Stimulated activated CD8-positive, alpha-beta memory T cell treated with anti-CD3 and anti-CD28 coated beads, Interleukin-4, amount 100 ng/mL, for 4 hours (primary cell): ENCODE data around the gene BTBD9.

ENCODE experiments used
- DNase-seq, 2 donors: peaks; one replicate each; pipeline ENCODE4 v3.0.0-alpha.2; 2020; ENCODE audit warnings: low read depth in 2 of 2, low spot score in 1 of 2

BTBD9 gene

DNA sequence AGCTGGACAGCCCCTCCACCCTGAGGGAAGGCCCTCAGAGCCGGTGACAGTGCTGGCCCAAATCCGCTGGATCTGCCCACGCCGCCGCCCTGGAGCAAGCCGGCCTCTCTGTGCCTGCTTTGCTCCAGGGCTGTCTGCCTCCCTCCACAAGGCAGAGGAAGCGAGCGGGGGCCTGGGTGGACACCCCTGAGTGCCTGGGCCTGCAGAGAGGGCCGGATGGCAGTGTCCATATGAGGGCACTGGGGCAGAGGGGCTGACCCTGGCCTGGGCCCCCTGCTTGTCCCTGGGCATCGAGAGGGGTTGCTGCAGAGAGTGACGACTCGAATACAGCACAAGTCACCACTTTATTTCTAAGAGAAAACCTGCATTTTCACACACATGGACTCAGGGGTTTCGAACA, 471.6 kb downstream of the BTBD9 start:
- DNase-seq: no peak

GRCh38 chr6:38167598-38167997, 472.1 kb downstream of the BTBD9 start:
- DNase-seq: no peak

- DNase-seq: no peak
These were observed 473.1 kb downstream of the BTBD9 start for GRCh38 chr6:38166411-38167240.

DNA sequence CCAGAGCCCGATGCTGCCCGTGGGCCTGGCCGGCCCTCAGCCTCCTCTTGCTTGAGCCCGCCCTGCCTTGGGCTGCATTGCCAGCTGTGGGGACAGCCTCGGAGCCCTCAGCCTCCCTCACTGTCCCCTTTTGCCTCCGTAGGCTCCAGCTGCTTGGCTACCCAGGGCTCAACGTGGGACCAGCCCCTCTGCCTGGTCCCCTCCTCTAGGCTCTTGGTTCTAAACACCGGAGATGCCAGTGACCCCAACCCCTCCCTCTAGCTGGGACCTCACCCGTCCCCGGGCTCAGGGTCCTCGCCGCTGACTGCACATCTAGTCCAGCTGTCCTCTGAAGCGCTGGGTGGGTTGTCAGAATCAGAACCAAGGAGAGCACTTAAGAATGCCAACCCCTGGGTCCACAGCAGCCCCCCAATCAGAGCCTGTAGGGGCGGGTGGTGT, 475.0 kb downstream of the BTBD9 start:
- DNase-seq: no peak

- no peak for DNase-seq
These were observed 475.6 kb downstream of the BTBD9 start for GRCh38 chr6:38164131-38164481.

- no peak for DNase-seq
These were observed 476.3 kb downstream of the BTBD9 start for GRCh38 chr6:38163186-38164130.

GRCh38 chr6:38162493-38163185, 477.1 kb downstream of the BTBD9 start:
- DNase-seq: no peak

DNA sequence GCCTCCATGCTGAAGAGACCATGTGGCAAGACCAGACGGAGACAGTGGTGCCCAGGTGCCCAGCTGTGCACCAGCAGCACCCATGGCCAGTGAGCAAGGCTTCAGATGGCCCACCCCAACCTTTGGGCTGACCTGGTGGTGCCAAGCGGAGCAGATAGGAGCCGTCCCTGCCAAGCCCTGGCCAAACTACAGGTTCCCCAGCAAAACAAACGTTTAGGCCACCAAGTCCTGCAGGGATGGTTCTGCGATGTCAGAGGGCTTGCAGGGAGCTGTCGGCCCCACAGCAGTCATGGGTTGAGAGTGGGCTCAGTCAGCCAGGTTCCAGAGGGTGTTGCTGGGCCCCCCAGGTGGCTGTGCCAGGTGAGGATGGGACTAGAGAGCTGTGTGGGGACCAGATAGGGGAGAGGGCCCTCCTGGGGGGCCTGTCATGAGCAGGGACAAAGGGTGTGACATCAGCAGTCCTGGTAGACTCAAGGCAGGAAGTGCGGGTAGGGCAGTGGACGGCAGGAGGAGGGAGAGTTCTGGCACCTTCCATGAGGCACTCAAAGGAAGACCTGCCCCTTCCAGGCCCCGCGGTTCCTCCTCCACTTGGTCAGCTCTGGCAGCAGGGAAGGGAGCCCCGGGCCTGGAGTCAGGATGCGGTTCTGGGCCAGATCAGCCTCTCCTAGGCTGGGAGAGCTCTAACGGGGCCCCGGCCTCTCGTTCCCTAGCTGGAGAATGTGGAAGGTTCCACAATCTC, 477.8 kb downstream of the BTBD9 start:
- no peak for DNase-seq

GRCh38 chr6:38161331-38161730, 478.4 kb downstream of the BTBD9 start:
- no peak for DNase-seq

DNA sequence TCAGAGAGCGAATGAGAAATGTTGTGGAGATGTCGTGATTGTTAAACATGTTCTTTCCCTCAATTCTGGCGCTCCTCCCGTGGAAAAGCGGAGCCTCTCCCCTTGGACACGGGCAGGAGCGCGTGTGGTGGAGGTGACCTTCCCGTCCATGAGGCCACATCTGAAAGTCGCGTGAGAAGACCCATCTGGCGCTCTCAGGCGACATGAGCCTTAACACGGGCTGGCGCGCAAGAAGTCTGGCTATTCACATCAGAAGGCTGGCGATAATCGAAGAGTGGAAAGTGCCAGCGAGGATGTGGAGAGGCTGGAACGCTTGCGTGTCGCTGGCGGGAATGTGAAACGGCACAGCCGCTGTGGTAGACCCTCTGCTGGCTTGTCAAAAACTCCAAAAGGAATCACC, 478.9 kb downstream of the BTBD9 start:
- no peak for DNase-seq

GRCh38 chr6:38159596-38159995, 480.1 kb downstream of the BTBD9 start:
- DNase-seq: no peak

GRCh38 chr6:38158762-38159350, 480.9 kb downstream of the BTBD9 start:
- DNase-seq: no peak

DNA sequence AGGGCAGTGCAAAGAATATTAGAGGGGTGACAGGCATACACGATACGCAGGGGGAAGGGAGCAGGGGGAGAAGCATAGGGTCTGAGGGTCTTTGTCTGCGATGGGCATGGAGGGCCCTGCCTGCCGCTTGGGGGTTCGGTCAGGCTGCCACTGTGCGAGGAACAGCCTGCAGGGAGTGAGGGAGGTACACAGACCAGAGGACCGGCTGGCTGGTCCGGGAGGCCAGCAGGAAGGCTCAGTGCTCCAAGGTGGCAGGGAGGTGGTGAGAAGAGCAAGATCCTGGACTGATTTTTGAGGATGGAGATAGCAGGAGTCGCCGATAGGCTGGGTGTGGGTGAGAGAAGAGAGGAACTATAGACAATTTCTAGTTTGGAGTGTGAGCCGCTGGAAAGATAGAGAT, 481.8 kb downstream of the BTBD9 start:
- no peak for DNase-seq

- DNase-seq: no peak
These were observed 482.7 kb downstream of the BTBD9 start for GRCh38 chr6:38156818-38157565.

- no peak for DNase-seq
These were observed 484.0 kb downstream of the BTBD9 start for GRCh38 chr6:38155621-38156204.

GRCh38 chr6:38155144-38155543, 484.6 kb downstream of the BTBD9 start:
- DNase-seq: no peak

GRCh38 chr6:38154731-38155130, 485.0 kb downstream of the BTBD9 start:
- no peak for DNase-seq

- DNase-seq: no peak
These were observed 485.9 kb downstream of the BTBD9 start for GRCh38 chr6:38153798-38154345.
